Stomach (tissue), 4 donors: Measurements from ENCODE around the gene DAGLB.

ENCODE experiments used
- CTCF ChIP-seq, 7 experiments: fragments of 450-650 bp in 4 of 7; fragments of 200-600 bp in 3 of 7; sonication (generic) in 3 of 7; IDR thresholded peaks; one replicate each; pipeline ENCODE4 v1.5.1; 2016 to 2019; ENCODE audit warnings: antibody characterized with exemption in 7 of 7, control low read depth in 2 of 7, mild to moderate bottlenecking in 1 of 7
- POLR2A ChIP-seq, 4 donors: fragments of 450-650 bp; IDR thresholded peaks; one replicate each; pipeline ENCODE4 v1.6.1; 2016; ENCODE audit warnings: antibody characterized with exemption in 4 of 4, control low read depth in 2 of 4, mild to moderate bottlenecking in 1 of 4, moderate library complexity in 1 of 4
- POLR2AphosphoS5 ChIP-seq, 3 donors: sonication (generic); formaldehyde crosslinking; IDR thresholded peaks; one replicate each; pipeline ENCODE4 v1.6.1; 2016; ENCODE audit warnings: antibody characterized with exemption in 3 of 3

GRCh38 chr7:6430974-6431373 is 16.8 kb downstream of the DAGLB start:
- TF ChIP-seq CTCF (IDR thresholded peaks at IDR 0.05) = no peak
- TF ChIP-seq POLR2A (IDR thresholded peaks at IDR 0.05) = no peak
- no peak for TF ChIP-seq POLR2AphosphoS5 (IDR thresholded peaks at IDR 0.05)
